ENCODE measurements around the gene CORO1C. TPM values are rescaled to one million over a fixed set of nuclear protein-coding genes. Genes with fewer than 3 reads are reported as not detected.

Gene CORO1C
- total and polyA plus RNA-seq, 2 donors (not counting 3 experiments of a cell fraction or from before 2014, with no cell fraction given): 150 to 240 TPM

DNA sequence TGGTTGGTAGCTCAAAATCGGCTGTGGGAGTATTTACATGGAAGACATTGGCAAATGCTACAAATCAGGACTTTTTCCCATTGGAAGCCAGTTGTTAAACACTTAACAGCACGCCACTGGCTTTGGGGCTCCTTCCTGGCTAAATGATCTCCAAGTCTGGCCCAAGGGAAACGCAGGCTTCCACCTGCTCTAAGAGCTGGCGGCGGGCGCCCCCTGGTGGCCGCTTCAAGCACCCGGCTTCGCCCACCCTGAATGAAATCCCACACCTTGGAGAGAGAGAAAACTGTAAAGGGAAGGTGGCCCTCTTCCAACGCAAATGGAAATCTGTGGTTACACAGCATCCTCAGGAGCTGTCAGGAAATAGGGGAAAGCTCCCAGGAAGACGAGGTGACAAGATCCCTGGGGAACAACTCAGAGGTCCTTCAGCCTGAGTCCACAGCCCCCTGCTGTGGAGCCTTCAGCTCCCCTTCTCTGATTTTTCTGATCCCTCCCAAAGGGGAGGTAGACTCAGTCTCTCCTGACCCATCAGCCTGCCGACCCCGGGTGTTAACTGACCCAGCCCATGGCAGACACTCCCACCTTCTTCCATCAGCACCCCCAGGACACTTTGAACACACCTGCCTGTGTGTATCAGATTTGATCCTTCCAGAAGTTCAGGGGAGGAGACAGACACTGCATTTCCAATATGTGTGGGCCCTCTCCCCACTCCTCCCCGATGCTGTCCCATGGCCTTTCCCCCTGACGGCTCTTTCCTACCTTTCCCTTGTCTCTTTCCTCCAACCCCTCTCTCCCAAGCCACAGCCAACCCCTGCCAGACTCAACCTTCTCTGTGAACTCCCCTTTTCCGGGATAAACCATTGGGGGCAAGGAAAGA lies 113.0 kb downstream of the CORO1C start:
- no peak overlapping the region for H3K9ac ChIP-seq (replicated peaks; ENCODE audit: extremely low read depth, insufficient read depth, low read length)
- TF ChIP-seq, protein P1, sequence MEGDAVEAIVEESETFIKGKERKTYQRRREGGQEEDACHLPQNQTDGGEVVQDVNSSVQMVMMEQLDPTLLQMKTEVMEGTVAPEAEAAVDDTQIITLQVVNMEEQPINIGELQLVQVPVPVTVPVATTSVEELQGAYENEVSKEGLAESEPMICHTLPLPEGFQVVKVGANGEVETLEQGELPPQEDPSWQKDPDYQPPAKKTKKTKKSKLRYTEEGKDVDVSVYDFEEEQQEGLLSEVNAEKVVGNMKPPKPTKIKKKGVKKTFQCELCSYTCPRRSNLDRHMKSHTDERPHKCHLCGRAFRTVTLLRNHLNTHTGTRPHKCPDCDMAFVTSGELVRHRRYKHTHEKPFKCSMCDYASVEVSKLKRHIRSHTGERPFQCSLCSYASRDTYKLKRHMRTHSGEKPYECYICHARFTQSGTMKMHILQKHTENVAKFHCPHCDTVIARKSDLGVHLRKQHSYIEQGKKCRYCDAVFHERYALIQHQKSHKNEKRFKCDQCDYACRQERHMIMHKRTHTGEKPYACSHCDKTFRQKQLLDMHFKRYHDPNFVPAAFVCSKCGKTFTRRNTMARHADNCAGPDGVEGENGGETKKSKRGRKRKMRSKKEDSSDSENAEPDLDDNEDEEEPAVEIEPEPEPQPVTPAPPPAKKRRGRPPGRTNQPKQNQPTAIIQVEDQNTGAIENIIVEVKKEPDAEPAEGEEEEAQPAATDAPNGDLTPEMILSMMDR (IDR thresholded peaks at IDR 0.05; ENCODE audit: extremely low read depth in 1 of 2, insufficient read depth in 1 of 2, low read depth in 1 of 2, low read length in 2 of 2): peak; percentile 92 to 96
- no peak for TF ChIP-seq EZH2 (IDR thresholded peaks at IDR 0.05; ENCODE audit: borderline replicate concordance, low read depth, low read length, severe bottlenecking)
- FAIRE-seq: no peak

More for the DNA sequence above, 113.0 kb downstream of the CORO1C start:
- no peaks in the 10 kb centered on the region for H3K9me1 ChIP-seq (replicated peaks; ENCODE audit: control insufficient read depth, extremely low read depth, insufficient read depth, low read length)
- H3K79me2 ChIP-seq (ENCODE audit: control insufficient read depth, insufficient read depth, low read length): no peaks in the 10 kb centered on the region
- intact Hi-C loops (cut with micrococcal nuclease): loop anchor here (1.0 to 5.0 kb wide), 5 partner anchors 46 to 185 kb away; partner anchors contain the start of gene FICD
- H3K27me3 ChIP-seq (ENCODE audit: control insufficient read depth in 2 of 2, insufficient read depth in 2 of 2, low read length in 2 of 2): no peaks in the 10 kb centered on the region
- DNase-seq (ENCODE audit: low read depth, low spot score): peak; percentile 71
- no TSS peak for BruUV-seq (replicated peaks)
- H3K4me3 ChIP-seq (replicated peaks in 1 of 3; ENCODE audit: insufficient read depth in 1 of 3, low read depth in 1 of 3, low read length in 3 of 3): no peak overlapping the region
- POLR2A ChIA-PET: interaction anchor here (0.6 kb wide), 1 partner anchor 10 kb away, joined by 4 read pairs; no protein-coding TSS in a partner anchor
- peaks cover 13% of the 10 kb centered on the region for H3K4me1 ChIP-seq (ENCODE audit: control insufficient read depth, extremely low read depth, insufficient read depth, low read length)
- H3K9me3 ChIP-seq (replicated peaks; ENCODE audit: control insufficient read depth, insufficient read depth, low read length): no peaks in the 10 kb centered on the region
- no peak overlapping the region for H3K4me2 ChIP-seq (ENCODE audit: insufficient read depth, low read length)
- dilution Hi-C loops (cut with MboI; ENCODE audit: extremely low pct_ligation_motif_present, low sequenced_read_pairs): no loop called here
- no peaks in the 10 kb centered on the region for H3K36me3 ChIP-seq (ENCODE audit: control insufficient read depth in 2 of 2, extremely low read depth in 1 of 2, insufficient read depth in 2 of 2, low read length in 2 of 2)
- H2AFZ ChIP-seq (ENCODE audit: low read depth, low read length): no peak overlapping the region
- no peaks in the 10 kb centered on the region for H4K20me1 ChIP-seq (replicated peaks; ENCODE audit: control insufficient read depth, extremely low read depth, insufficient read depth, low read length)
- CTCF ChIA-PET: interaction anchor here (0.8 to 6.3 kb wide), 29 partner anchors 10 to 332 kb away, joined by 3 to 86 read pairs (median 6); partner anchors contain the start of genes ISCU and SELPLG
- no peak overlapping the region for H3K27ac ChIP-seq (ENCODE audit: insufficient read depth, low read depth, low read length)

Data from endothelial cell of umbilical vein (primary cell).